ENCODE measurements around the gene G0S2.

Gene G0S2

DNA sequence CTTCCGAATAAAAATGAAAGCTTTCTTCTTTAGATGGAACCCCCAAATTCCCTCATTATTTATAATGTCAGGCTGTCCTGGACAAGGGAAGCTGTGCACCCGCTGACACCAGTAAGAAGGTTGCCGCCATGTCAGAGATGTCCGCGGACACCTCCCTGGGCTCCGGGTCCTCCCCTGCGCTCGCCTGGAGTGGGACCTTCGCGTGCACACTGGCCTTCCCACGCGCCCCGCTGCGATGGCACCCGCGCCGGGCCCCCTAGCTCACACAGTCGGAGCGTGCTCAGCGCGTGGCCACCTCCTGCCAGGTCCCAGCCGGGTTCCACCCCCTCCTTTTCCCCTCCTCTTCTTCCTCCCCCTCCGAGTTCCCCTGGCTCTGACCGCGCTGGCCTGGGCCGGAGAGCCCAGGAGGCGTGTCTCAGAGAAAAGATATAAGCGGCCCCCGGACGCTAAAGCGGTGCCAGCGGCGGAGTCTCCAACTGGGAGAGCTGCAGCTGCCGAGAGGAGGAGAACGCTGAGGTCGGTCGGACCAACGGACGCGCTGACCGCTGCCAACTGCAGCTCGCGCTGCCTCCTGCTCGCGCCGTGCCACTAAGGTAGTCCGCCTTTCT, at the start of gene G0S2:
G0S2 (plus strand) TSS at position 456 of the 608 bp plus-strand sequence. CDS start 273 bp downstream, outside the sequence.
- DNase-seq, result peak; percentile 63

DNA sequence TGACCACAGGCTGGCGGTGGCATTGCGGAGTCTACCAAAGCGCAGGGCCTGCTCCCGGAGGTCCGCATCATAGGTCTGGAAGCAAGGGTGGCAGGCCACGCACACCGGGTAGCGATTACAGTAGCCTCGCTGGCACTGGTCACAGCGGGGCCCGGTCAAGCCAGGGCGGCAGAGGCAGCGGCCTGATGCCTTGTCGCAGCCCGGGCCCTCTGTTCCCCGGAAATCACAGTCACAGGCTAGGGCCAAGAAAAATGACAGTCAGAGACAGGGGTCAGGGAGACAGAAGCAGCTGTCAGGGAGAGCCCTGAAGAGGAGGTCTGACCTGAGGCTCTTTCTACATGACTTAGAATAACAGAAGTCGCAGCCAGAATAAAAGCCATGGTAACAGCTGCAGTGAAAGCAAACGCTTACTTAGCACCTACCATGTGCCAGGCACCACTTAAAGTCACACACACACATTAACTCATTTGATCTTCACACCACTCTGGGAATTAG, 49.4 kb upstream of the G0S2 start:
- DNase-seq, result no peak

DNA sequence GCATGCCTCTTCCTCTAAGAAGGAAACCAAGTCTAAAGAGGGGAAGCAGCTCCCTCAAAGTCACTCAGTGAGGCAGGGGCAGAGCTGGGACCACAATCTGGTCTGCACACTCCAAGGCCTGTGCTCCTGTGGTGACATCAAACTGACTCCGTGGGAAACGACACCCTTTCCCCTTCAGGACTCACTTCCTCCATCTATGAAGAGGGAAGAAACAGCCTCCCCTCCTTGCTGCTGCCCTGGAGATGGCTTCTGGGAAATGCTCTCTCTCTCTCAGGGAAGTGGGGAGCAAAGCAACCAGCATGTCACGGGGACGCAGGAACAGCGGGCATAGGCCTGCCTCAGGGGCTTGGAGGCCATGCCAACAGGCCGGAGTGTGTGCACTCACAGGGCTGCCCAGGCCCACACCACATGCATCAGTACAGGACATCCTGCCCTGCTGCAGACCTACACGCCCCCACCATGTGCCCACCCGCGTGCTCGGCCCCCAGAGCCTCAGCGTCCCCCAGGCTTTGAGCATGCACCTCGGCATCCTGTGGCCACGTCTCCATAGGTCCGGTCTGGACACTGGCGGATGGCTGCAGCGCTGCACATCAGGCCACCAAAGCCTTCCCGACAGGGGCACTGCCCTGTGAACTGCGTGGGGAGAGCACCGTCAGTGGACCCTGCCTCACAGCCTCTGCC, 48.7 kb upstream of the G0S2 start:
- no peak for DNase-seq

- DNase-seq, result no peak
Observed at GRCh38 chr1:209627027-209627731, 48.0 kb upstream of the G0S2 start.

GRCh38 chr1:209627732-209628196, 47.4 kb upstream of the G0S2 start:
- no peak for DNase-seq

- DNase-seq, result no peak
Observed at GRCh38 chr1:209628618-209629299, 46.5 kb upstream of the G0S2 start.

GRCh38 chr1:209629621-209630382, 45.4 kb upstream of the G0S2 start:
- DNase-seq, result no peak

GRCh38 chr1:209630383-209631225, 44.6 kb upstream of the G0S2 start:
- DNase-seq, result no peak

DNA sequence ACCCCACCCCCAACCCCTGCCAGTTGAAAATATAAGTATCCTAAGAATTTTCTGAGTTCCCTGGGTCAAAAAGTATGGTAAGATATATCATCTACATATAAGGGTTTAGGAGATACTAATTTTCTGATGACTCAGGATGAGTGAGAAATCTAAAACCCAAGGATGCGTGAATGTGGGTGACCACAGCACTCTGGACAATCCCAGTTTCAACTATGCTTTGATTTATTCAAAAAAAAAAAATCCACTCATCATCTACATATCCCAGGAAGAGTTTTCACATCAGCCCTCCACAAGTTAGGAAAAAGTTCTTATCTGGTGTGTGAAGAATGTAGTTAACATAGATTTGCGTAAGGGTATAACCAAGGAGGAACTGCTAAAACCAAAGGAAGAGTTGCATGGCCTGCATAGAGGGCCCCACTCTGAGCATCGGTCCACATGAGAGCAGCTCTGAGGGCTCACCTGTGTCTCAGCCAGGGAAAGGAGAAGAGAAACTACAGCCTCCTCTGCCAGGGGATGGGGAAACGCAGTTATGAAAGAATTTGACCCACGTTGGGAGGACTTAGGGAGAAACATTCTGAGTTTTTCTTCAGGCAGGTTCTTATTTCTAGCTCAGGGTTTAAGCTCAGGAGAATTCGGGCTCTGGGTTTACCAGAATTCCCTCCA, 41.7 kb upstream of the G0S2 start:
- DNase-seq, result no peak

DNA sequence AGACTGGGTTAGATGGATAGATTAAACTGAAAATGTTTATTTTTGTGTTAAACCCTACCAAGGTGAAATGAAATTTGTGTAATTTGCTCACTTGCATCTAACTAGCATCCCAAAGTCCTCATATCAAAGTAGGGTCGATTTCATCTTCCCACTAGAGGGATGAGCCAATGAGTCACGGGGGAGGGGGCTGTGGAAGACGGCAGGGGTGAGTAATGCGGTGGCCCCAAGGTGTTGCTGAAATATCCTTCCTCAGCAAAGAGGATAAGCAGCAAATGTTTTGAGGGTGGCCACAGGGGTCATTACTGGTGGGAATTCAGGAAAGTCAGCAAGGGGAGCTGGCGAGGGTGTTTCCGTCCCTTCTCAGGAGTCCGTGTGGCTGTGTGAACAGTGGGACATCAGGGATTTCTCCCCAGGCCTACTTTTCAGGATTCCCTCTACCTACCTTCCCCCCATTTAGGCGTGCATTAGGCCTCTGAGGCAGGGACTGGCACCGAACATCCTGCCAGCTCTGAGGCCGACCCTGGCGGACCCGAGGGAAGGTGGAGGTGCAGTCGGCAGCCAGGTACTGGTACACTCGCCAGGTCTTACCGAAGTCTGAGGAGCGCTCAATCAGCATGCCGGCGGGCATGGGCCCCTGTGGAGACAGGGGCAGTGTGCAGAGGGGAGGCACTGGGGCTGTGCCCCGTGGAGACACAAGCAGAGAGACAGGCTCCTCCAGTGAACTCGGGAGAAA, 41.0 kb upstream of the G0S2 start:
- DNase-seq, result no peak

DNA sequence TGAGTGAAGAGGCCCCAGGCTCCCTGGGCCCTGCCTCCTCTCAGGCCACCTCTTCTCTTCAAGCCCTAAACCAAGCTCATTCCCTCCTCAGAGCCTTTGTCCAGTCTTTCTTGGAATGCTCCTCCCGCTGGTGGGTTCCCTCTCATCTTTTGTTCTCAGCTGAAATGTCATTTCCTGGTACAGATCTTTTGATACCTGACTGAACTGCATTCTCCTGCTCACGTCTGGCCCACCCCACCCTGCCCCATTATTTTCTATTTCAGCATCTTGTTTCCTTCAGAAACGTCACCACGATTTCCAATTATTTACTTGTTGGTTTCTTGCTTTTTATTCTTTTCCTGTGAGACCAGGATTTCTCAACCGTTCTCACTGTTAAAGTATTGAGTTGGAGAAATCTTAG, 39.4 kb upstream of the G0S2 start:
- DNase-seq, result no peak

DNA sequence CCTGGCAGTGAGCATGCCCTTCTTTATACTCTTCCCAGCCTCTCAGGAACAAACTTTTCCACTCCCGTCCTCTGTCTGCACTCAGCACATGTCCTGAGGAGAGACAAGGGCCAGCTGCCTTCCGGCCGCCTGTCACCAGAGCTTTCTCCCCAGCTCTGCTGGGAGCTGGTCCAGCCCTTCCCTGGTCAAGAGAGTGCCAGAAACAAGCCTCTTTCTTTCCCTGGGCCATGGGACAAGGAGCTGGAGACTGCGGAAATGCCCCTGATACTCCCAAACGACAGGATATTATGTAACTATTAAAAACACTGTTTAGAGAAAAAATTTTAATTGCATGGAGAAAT, 33.4 kb upstream of the G0S2 start:
- no peak for DNase-seq

GRCh38 chr1:209642816-209643215, 32.4 kb upstream of the G0S2 start:
- DNase-seq, result no peak

GRCh38 chr1:209643285-209644020, 31.8 kb upstream of the G0S2 start:
- DNase-seq, result no peak

- DNase-seq, result no peak
Observed at GRCh38 chr1:209645574-209646452, 29.4 kb upstream of the G0S2 start.

DNA sequence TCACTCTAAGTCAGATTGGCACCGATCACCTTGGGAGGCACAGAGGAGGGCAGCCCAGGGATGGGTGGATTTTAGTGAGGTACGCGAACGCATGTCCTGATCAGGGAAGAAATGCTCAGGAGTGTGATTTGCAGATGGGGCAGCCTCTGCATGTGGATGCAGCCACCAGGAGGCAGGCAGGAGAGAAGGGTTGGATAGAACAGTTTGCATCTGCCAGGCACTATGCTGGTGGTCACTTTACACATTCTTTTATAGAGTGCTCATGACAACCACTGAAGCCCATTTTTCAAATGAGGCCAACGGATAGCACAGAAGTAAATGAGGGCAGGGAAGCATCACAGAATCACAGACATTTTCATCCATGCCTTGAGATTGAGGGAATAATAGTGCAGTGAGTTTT, 28.7 kb upstream of the G0S2 start:
- DNase-seq, result no peak

GRCh38 chr1:209647156-209647555, 28.1 kb upstream of the G0S2 start:
- DNase-seq, result no peak

DNA sequence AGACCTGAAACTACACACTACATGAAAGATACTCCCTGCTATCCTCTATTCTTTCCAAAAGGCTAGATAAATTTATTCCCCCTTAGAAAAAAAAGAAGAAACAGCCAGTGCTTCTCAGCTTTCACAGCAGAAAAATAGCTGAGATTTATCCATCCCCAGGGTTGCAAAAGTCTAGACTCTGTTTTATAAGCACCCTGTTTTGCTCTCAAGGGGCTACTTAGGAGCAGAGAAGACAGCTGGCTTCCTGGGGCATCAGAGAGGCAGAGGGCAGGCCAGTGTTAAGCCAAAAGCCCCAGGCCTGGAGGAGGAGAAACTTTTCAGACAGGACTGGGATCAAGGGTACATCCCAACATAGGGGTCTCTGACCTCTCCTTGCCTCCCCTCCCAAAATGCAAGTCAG, 26.9 kb upstream of the G0S2 start:
- no peak for DNase-seq

Measured in cortex of kidney (tissue), 1 donor.